ENCODE results near the gene UCP2.

UCP2 gene

DNA sequence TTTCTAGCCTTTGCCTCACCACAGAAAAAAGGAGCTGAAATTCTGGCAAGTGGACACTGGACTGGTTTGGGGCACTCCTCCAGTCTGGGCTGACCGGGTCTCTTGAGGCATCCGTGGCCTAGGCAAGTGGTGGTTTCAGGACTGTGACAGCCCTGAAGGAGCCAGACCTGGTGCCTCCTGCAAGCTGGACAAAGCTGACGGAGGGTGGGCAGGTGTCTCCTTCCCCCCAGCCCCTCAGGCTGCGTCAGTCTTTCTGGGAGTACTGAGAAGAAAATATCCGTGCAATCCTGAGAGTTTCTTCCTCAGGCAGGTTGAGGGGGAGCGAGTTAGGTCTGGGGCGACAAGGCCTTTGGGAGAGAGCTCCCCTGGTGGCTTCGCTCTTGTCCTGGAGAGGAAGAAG lies 30.5 kb upstream of the UCP2 start:
- TF ChIP-seq FOXM1 (IDR thresholded peaks at IDR 0.05; ENCODE audit: borderline replicate concordance, low read depth), result no peak
- no peak for TF ChIP-seq YY1 (IDR thresholded peaks at IDR 0.05; ENCODE audit: low read depth)
- TF ChIP-seq, protein P1, sequence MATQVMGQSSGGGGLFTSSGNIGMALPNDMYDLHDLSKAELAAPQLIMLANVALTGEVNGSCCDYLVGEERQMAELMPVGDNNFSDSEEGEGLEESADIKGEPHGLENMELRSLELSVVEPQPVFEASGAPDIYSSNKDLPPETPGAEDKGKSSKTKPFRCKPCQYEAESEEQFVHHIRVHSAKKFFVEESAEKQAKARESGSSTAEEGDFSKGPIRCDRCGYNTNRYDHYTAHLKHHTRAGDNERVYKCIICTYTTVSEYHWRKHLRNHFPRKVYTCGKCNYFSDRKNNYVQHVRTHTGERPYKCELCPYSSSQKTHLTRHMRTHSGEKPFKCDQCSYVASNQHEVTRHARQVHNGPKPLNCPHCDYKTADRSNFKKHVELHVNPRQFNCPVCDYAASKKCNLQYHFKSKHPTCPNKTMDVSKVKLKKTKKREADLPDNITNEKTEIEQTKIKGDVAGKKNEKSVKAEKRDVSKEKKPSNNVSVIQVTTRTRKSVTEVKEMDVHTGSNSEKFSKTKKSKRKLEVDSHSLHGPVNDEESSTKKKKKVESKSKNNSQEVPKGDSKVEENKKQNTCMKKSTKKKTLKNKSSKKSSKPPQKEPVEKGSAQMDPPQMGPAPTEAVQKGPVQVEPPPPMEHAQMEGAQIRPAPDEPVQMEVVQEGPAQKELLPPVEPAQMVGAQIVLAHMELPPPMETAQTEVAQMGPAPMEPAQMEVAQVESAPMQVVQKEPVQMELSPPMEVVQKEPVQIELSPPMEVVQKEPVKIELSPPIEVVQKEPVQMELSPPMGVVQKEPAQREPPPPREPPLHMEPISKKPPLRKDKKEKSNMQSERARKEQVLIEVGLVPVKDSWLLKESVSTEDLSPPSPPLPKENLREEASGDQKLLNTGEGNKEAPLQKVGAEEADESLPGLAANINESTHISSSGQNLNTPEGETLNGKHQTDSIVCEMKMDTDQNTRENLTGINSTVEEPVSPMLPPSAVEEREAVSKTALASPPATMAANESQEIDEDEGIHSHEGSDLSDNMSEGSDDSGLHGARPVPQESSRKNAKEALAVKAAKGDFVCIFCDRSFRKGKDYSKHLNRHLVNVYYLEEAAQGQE (IDR thresholded peaks at IDR 0.05; ENCODE audit: low read depth), result no peak
- no peak for TF ChIP-seq EGR1 (IDR thresholded peaks at IDR 0.05)
- no peak for TF ChIP-seq RAD21 (IDR thresholded peaks at IDR 0.05; ENCODE audit: low read depth)
- no peak for TF ChIP-seq TEAD4 (IDR thresholded peaks at IDR 0.05)
- TF ChIP-seq ZBTB7A (IDR thresholded peaks at IDR 0.05; ENCODE audit: low read depth), result no peak
- no peak for TF ChIP-seq USF1 (IDR thresholded peaks at IDR 0.05)
- TF ChIP-seq EP300 (IDR thresholded peaks at IDR 0.05; ENCODE audit: borderline replicate concordance), result no peak
- TF ChIP-seq NFIC (IDR thresholded peaks at IDR 0.05), result no peak
- TF ChIP-seq MAX (IDR thresholded peaks at IDR 0.05), result no peak
- no peak for TF ChIP-seq TAF1 (IDR thresholded peaks at IDR 0.05; ENCODE audit: low read depth)
- TF ChIP-seq CREB1 (IDR thresholded peaks at IDR 0.05; ENCODE audit: low read depth), result no peak
- no peak for TF ChIP-seq TCF12 (IDR thresholded peaks at IDR 0.05; ENCODE audit: low read depth)
- TF ChIP-seq CEBPB (IDR thresholded peaks at IDR 0.05), result no peak

DNA sequence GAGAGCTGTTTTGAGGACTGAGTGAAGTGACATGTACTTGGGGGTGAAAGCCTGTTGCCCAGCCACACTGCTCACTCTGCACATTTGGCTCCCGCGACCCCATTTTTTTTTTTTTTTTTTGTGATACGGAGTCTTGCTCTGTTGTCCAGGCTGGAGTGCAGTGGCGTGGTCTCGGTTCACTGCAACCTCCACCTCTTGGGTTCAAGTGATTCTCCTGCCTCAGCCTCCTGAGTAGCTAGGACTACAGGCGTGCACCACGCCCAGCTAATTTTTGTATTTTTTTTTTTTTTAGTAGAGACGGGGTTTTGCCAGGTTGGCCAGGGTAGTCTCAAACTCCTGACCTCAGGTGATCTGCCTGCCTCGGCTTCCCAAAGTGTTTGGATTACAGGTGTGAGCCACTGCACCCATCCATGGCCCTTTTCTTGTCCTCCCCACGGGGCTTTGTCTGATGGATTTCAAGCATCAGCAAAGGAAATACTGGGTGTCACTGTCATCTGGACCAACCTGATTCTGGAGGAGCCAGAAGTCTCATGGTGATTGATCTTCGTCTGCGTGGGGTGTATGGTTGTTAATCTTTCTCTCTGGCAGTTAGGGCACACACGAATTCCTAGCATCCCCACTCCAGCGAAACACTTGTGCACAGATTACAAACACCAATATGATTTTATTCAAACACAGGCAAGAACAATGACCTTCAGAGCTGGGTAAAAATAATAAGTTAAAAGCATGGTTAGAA lies 29.6 kb upstream of the UCP2 start:
- no peak for TF ChIP-seq TAF1 (IDR thresholded peaks at IDR 0.05; ENCODE audit: low read depth)
- no peak for TF ChIP-seq ZBTB7A (IDR thresholded peaks at IDR 0.05; ENCODE audit: low read depth)
- TF ChIP-seq TEAD4 (IDR thresholded peaks at IDR 0.05), result no peak
- TF ChIP-seq TCF12 (IDR thresholded peaks at IDR 0.05; ENCODE audit: low read depth), result no peak
- no peak for TF ChIP-seq YY1 (IDR thresholded peaks at IDR 0.05; ENCODE audit: low read depth)
- TF ChIP-seq CEBPB (IDR thresholded peaks at IDR 0.05), result no peak
- TF ChIP-seq, protein P1 (IDR thresholded peaks at IDR 0.05; ENCODE audit: low read depth), result no peak
- no peak for TF ChIP-seq USF1 (IDR thresholded peaks at IDR 0.05)
- TF ChIP-seq NFIC (IDR thresholded peaks at IDR 0.05), result no peak
- no peak for TF ChIP-seq EGR1 (IDR thresholded peaks at IDR 0.05)
- no peak for TF ChIP-seq RAD21 (IDR thresholded peaks at IDR 0.05; ENCODE audit: low read depth)
- no peak for TF ChIP-seq FOXM1 (IDR thresholded peaks at IDR 0.05; ENCODE audit: borderline replicate concordance, low read depth)
- no peak for TF ChIP-seq EP300 (IDR thresholded peaks at IDR 0.05; ENCODE audit: borderline replicate concordance)
- TF ChIP-seq CREB1 (IDR thresholded peaks at IDR 0.05; ENCODE audit: low read depth), result no peak
- TF ChIP-seq MAX (IDR thresholded peaks at IDR 0.05), result no peak

GRCh38 chr11:74011360-74012073 lies 28.9 kb upstream of the UCP2 start:
- TF ChIP-seq RAD21 (IDR thresholded peaks at IDR 0.05; ENCODE audit: low read depth) (no peak), MAX (IDR thresholded peaks at IDR 0.05) (no peak), YY1 (IDR thresholded peaks at IDR 0.05; ENCODE audit: low read depth) (no peak), USF1 (IDR thresholded peaks at IDR 0.05) (no peak), CREB1 (IDR thresholded peaks at IDR 0.05; ENCODE audit: low read depth) (no peak), ZBTB7A (IDR thresholded peaks at IDR 0.05; ENCODE audit: low read depth) (no peak), TCF12 (IDR thresholded peaks at IDR 0.05; ENCODE audit: low read depth) (no peak), EGR1 (IDR thresholded peaks at IDR 0.05) (no peak)

DNA sequence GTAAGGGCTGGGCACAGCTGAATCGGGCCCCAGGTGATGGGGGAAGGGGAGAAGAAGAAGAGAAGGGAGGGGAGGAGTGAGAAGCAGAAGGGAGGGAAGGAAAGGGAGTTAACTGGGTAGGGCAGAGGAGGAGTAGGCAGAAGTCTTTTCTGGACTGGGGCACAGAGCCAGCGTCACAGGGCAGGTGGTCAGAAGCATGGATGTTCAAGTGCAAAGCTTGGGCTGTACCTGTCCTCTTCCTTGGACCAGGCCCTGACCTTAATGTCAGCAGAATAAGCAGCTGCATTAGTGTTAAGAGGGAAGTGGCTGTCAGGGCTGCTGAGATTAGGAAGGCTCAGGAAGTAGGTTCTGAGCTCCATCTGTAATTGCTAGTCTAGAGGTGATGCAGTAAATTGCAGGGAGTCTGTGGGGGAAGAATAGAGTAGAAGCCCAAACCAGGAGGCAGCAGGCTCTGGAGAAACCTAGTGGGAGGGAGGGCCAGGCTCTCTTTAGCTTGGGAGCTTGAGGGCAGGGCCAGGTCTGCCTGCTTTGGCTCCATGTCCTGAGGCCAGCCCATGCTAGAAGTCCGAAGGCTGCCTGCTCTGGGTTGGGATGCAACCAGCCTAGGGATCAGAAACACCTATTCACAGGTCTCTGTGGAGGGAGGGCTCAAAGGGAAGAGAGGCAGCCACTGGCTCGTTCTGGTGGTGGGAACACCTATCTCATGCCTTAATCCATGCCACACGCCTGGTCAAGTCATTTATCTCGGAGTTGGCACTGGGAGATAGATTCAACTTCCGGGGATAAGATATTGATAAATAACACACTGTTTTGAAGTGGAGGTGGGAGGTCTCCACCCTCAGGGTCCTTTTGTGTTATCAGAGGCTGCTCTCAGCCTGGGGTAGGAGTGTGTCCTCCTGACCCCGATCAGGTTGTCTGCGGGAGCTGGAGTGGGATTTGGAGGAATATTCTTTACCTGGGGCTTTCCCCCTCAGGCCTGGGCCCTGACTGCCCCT lies 28.0 kb upstream of the UCP2 start:
- no peak for TF ChIP-seq USF1 (IDR thresholded peaks at IDR 0.05)
- no peak for TF ChIP-seq ZBTB7A (IDR thresholded peaks at IDR 0.05; ENCODE audit: low read depth)
- TF ChIP-seq MAX (IDR thresholded peaks at IDR 0.05), result no peak
- no peak for TF ChIP-seq TEAD4 (IDR thresholded peaks at IDR 0.05)
- TF ChIP-seq EP300 (IDR thresholded peaks at IDR 0.05; ENCODE audit: borderline replicate concordance), result no peak
- TF ChIP-seq RAD21 (IDR thresholded peaks at IDR 0.05; ENCODE audit: low read depth), result no peak
- TF ChIP-seq CREB1 (IDR thresholded peaks at IDR 0.05; ENCODE audit: low read depth), result no peak
- no peak for TF ChIP-seq FOXM1 (IDR thresholded peaks at IDR 0.05; ENCODE audit: borderline replicate concordance, low read depth)
- TF ChIP-seq YY1 (IDR thresholded peaks at IDR 0.05; ENCODE audit: low read depth), result no peak
- TF ChIP-seq NFIC (IDR thresholded peaks at IDR 0.05), result no peak
- no peak for TF ChIP-seq TAF1 (IDR thresholded peaks at IDR 0.05; ENCODE audit: low read depth)
- TF ChIP-seq, protein P1 (IDR thresholded peaks at IDR 0.05; ENCODE audit: low read depth), result no peak
- TF ChIP-seq EGR1 (IDR thresholded peaks at IDR 0.05), result no peak
- TF ChIP-seq CEBPB (IDR thresholded peaks at IDR 0.05), result no peak
- TF ChIP-seq TCF12 (IDR thresholded peaks at IDR 0.05; ENCODE audit: low read depth), result no peak

All from Ishikawa (cell line).